IMR-90 (cell line): Measurements from ENCODE around the gene TIMM13. TPM values are rescaled to one million over a fixed set of nuclear protein-coding genes. Genes with fewer than 3 reads are reported as not detected.

ENCODE experiments used
- ATAC-seq: fragments of 200-7000 bp; cut with Tn5 transposase; 2 replicates; pipeline ENCODE4 v1.9.1; 2020; ENCODE audit warnings: low read depth, mild to moderate bottlenecking, moderate library complexity
- BruUV-seq: library from RNA; stranded (reverse); fragments of 400-500 nt; replicated peaks from 2 replicates; lab custom pipeline; 2021; lab: Mats Ljungman, UMichigan
- CTCF ChIA-PET: fragments of 300-600 bp; formaldehyde crosslinking; extraction: SDS; loops from one replicate; lab custom pipeline; 2021; ENCODE audit warnings: antibody characterized with exemption; lab: Yijun Ruan, JAX
- POLR2A ChIA-PET: fragments of 300-600 bp; sonication (Branson Sonifier 250); formaldehyde crosslinking; loops from one replicate; lab custom pipeline; 2022; ENCODE audit warnings: antibody characterized with exemption; ENCODE audit not compliant: unreplicated experiment; lab: Charles Lee
- DNase-seq: peaks from one replicate; pipeline ENCODE4 v3.0.0; 2013
- H2AFZ ChIP-seq: replicated peaks from 2 replicates; pipeline ENCODE3; 2013; ENCODE audit warnings: low read length, mild to moderate bottlenecking; ENCODE audit not compliant: poor library complexity
- H2AK5ac ChIP-seq: 2 replicates; pipeline ENCODE4 v1.6.1; 2013; ENCODE audit warnings: low read depth, low read length, inconsistent platforms
- H2AK9ac ChIP-seq: replicated peaks from 2 replicates; pipeline ENCODE3; 2013; ENCODE audit warnings: mild to moderate bottlenecking, low read depth, low read length, moderate library complexity; ENCODE audit not compliant: poor library complexity
- H2BK120ac ChIP-seq: 2 replicates; pipeline ENCODE4 v1.6.1; 2013; ENCODE audit warnings: low read depth, low read length, inconsistent platforms
- H2BK15ac ChIP-seq: 3 replicates; pipeline ENCODE4 v1.6.1; 2013; ENCODE audit warnings: low read depth, low read length, inconsistent platforms
- H2BK20ac ChIP-seq: 2 replicates; pipeline ENCODE4 v1.6.1; 2013; ENCODE audit warnings: low read depth, mild to moderate bottlenecking, inconsistent platforms, low read length, moderate library complexity
- H2BK5ac ChIP-seq: 2 replicates; pipeline ENCODE4 v1.6.1; 2013; ENCODE audit warnings: mild to moderate bottlenecking, low read depth, low read length, inconsistent platforms; ENCODE audit not compliant: poor library complexity, severe bottlenecking
- H3K14ac ChIP-seq: replicated peaks from 2 replicates; pipeline ENCODE4 v1.6.1; 2013; ENCODE audit warnings: low read depth, low read length, inconsistent platforms
- H3K18ac ChIP-seq: 2 replicates; pipeline ENCODE4 v1.6.1; 2013; ENCODE audit warnings: low read depth, low read length, control low read depth
- H3K23ac ChIP-seq: 2 replicates; pipeline ENCODE4 v1.6.1; 2013; ENCODE audit warnings: low read depth, low read length, inconsistent platforms
- H3K27ac ChIP-seq: 2 replicates; pipeline ENCODE4 v1.5.1; 2013; ENCODE audit warnings: mild to moderate bottlenecking, control low read depth, low read length; ENCODE audit not compliant: insufficient read depth
- H3K27me3 ChIP-seq: 2 replicates; pipeline ENCODE4 v1.6.1; 2013; ENCODE audit warnings: low read length; ENCODE audit not compliant: control insufficient read depth, insufficient read depth
- H3K36me3 ChIP-seq: 2 replicates; pipeline ENCODE4 v1.6.1; 2013; ENCODE audit warnings: low read length, mixed read lengths; ENCODE audit not compliant: control insufficient read depth, insufficient read depth
- H3K4ac ChIP-seq: 2 replicates; pipeline ENCODE4 v1.6.1; 2013; ENCODE audit warnings: low read depth, low read length, inconsistent platforms
- H3K4me1 ChIP-seq: 2 replicates; pipeline ENCODE4 v1.6.1; 2013; ENCODE audit warnings: low read length, mixed read lengths; ENCODE audit not compliant: control insufficient read depth, insufficient read depth
- H3K4me2 ChIP-seq: 2 replicates; pipeline ENCODE4 v1.6.1; 2013; ENCODE audit warnings: low read depth, mild to moderate bottlenecking, control low read depth, low read length, moderate library complexity
- H3K4me3 ChIP-seq: 2 replicates; pipeline ENCODE4 v1.5.1; 2013; ENCODE audit warnings: low read depth, mild to moderate bottlenecking, control low read depth, low read length, moderate library complexity; ENCODE audit not compliant: insufficient read depth
- H3K56ac ChIP-seq: 2 replicates; pipeline ENCODE4 v1.6.1; 2013; ENCODE audit warnings: low read length, inconsistent platforms; ENCODE audit not compliant: insufficient read depth; ENCODE audit errors: extremely low read depth
- H3K79me1 ChIP-seq, 2 experiments: 2 replicates each; pipeline ENCODE4 v1.6.1; 2013; ENCODE audit warnings: low read length in 2 of 2, inconsistent platforms in 1 of 2, low read depth in 1 of 2
- H3K9ac ChIP-seq: 2 replicates; pipeline ENCODE4 v1.6.1; 2013; ENCODE audit warnings: low read depth, low read length, control low read depth
- H3K9me1 ChIP-seq: 2 replicates; pipeline ENCODE4 v1.6.1; 2013; ENCODE audit warnings: low read length, inconsistent platforms; ENCODE audit not compliant: insufficient read depth
- H3K9me3 ChIP-seq: 2 replicates; pipeline ENCODE4 v1.6.1; 2013; ENCODE audit warnings: low read length; ENCODE audit not compliant: control insufficient read depth, insufficient read depth
- H4K20me1 ChIP-seq: 2 replicates; pipeline ENCODE4 v1.6.1; 2013; ENCODE audit warnings: low read length, inconsistent platforms; ENCODE audit not compliant: insufficient read depth
- H4K5ac ChIP-seq: 2 replicates; pipeline ENCODE4 v1.6.1; 2013; ENCODE audit warnings: mild to moderate bottlenecking, low read depth, low read length, control low read depth
- H4K8ac ChIP-seq, 2 experiments: 2 replicates each; pipeline ENCODE4 v1.6.1; 2013; ENCODE audit warnings: low read depth in 2 of 2, low read length in 2 of 2, control low read depth in 1 of 2, inconsistent platforms in 1 of 2
- H4K91ac ChIP-seq: 2 replicates; pipeline ENCODE4 v1.6.1; 2013; ENCODE audit warnings: low read depth, low read length, inconsistent platforms; ENCODE audit not compliant: insufficient read depth
- BHLHE40 ChIP-seq: fragments of 150-350 bp; IDR thresholded peaks from 2 replicates; pipeline ENCODE4 v1.6.1; 2016; ENCODE audit warnings: mild to moderate bottlenecking, low read depth, low read length
- CEBPB ChIP-seq: IDR thresholded peaks from 2 replicates; pipeline ENCODE4 v1.6.1; 2012; ENCODE audit warnings: low read depth, low read length, improper control_type of control experiment
- CHD1 ChIP-seq: IDR thresholded peaks from 2 replicates; pipeline ENCODE4 v1.6.1; 2012; ENCODE audit warnings: low read depth, low read length, improper control_type of control experiment
- FOS ChIP-seq: fragments of 150-350 bp; IDR thresholded peaks from 2 replicates; pipeline ENCODE4 v1.6.1; 2016; ENCODE audit warnings: low read depth, low read length
- MAFK ChIP-seq: IDR thresholded peaks from 2 replicates; pipeline ENCODE4 v1.6.1; 2012; ENCODE audit warnings: low read depth, low read length, improper control_type of control experiment
- MAZ ChIP-seq: IDR thresholded peaks from 2 replicates; pipeline ENCODE4 v1.6.1; 2012; ENCODE audit warnings: low read depth, mild to moderate bottlenecking, low read length, improper control_type of control experiment, moderate library complexity, borderline replicate concordance
- MXI1 ChIP-seq: IDR thresholded peaks from 2 replicates; pipeline ENCODE4 v1.6.1; 2012; ENCODE audit warnings: low read depth, mild to moderate bottlenecking, low read length, moderate library complexity, borderline replicate concordance
- NFE2L2 ChIP-seq: fragments of 150-350 bp; IDR thresholded peaks from 2 replicates; pipeline ENCODE4 v1.6.1; 2016; ENCODE audit warnings: low read depth, mild to moderate bottlenecking, low read length
- POLR2A ChIP-seq: IDR thresholded peaks from 2 replicates; pipeline ENCODE4 v1.6.1; 2012; ENCODE audit warnings: mild to moderate bottlenecking, low read depth, low read length
- RAD21 ChIP-seq: IDR thresholded peaks from 2 replicates; pipeline ENCODE4 v1.6.1; 2012; ENCODE audit warnings: low read length, improper control_type of control experiment
- RCOR1 ChIP-seq: IDR thresholded peaks from 2 replicates; pipeline ENCODE4 v1.6.1; 2012; ENCODE audit warnings: mild to moderate bottlenecking, low read length, improper control_type of control experiment; ENCODE audit not compliant: insufficient replicate concordance
- RFX5 ChIP-seq: IDR thresholded peaks from 2 replicates; pipeline ENCODE4 v1.8.0; 2012; ENCODE audit warnings: low read depth, mild to moderate bottlenecking, low read length, moderate library complexity
- SMC3 ChIP-seq: fragments of 150-350 bp; IDR thresholded peaks from 2 replicates; pipeline ENCODE4 v1.6.1; 2016; ENCODE audit warnings: low read depth, mild to moderate bottlenecking, antibody characterized with exemption, low read length, moderate library complexity
- WGBS, 2 experiments: methylation state at CpG; one replicate each; pipeline versions ENCODE4 v1.1.5 to v1.1.7; 2013; ENCODE audit warnings: missing lambda C conversion rate in 2 of 2; ENCODE audit not compliant: insufficient read length in 1 of 2; ENCODE audit errors: extremely low coverage in 2 of 2; 5-methylcytosine and 5-hydroxymethylcytosine counted together
- dilution Hi-C: fragments of 300-500 bp; cut with HindIII; formaldehyde crosslinking; loops from one replicate; pipeline ENCODE4 v1.14.3; 2018; ENCODE audit warnings: low sequenced_read_pairs; ENCODE audit not compliant: unreplicated experiment
- in situ Hi-C: fragments of 300-500 bp; cut with MboI; formaldehyde crosslinking; loops from 3 replicates; pipeline ENCODE4 v1.14.3; 2019; ENCODE audit warnings: low sequenced_read_pairs, inconsistent platforms, mixed read lengths
- intact Hi-C: fragments of 100-400 bp; cut with micrococcal nuclease; formaldehyde crosslinking; loops from 2 replicates; pipeline ENCODE4 v1.10.0; 2022
- polyA plus RNA-seq, 3 experiments: library from polyadenylated mRNA; depleted of rRNA; stranded (reverse); fragments of >200 nt; gene quantifications; 2 replicates each; pipeline ENCODE4 v1.2.3, GENCODE V29; 2012; ENCODE audit warnings: low replicate concordance in 1 of 3
- total RNA-seq: library from RNA; depleted of rRNA; stranded (reverse); fragments of >200 nt; gene quantifications from 2 replicates; pipeline ENCODE4 v1.2.3, GENCODE V29; 2012
- TF ChIP-seq, protein P1 (sequence below): conservative IDR thresholded peaks from 2 replicates; pipeline ENCODE4 v1.5.1; 2012; ENCODE audit warnings: mild to moderate bottlenecking, low read depth, low read length, improper control_type of control experiment
- TF ChIP-seq, protein P2 (sequence below): fragments of 150-350 bp; IDR thresholded peaks from 2 replicates; pipeline ENCODE4 v1.6.1; 2017; ENCODE audit warnings: mild to moderate bottlenecking, antibody characterized with exemption, low read length, low read depth
- TF ChIP-seq, protein P3 (sequence below): fragments of 150-350 bp; IDR thresholded peaks from 2 replicates; pipeline ENCODE4 v1.6.1; 2016; ENCODE audit warnings: low read depth, mild to moderate bottlenecking, low read length, moderate library complexity, borderline replicate concordance

Gene TIMM13
- total and polyA plus RNA-seq, 2 of the 4 experiments (the other 2 are of a cell fraction) = 21.0 to 62.3 TPM

DNA sequence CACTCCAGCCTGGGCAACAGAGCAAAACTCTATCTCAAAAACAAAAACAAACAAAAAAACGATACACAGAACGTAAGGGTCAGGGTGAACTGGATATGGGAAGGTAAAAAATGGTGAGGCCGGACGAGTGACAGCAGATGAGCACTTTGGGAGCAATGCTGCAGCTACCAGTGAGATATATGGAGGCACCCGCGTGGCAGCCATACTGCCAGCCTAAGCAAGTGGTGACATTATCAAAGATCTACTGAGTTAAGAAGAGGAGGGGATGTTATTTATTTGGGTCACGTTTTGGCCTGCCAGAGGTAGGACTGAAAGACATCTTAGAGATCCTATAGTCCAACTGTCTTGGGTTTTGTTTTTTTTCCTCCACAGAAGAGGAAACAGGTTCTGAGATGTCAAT lies 14.2 kb downstream of the TIMM13 start:
- POLR2A ChIA-PET = no interaction called here
- Histone ChIP-seq H3K4me3 (no peak overlapping the region), H4K91ac (no peak overlapping the region), H3K4me1 (no peaks in the 10 kb centered on the region), H2BK120ac (no peak overlapping the region), H2AK5ac (no peak overlapping the region), H3K9me3 (peaks cover 14% of the 10 kb centered on the region), H3K4ac (no peak overlapping the region), H3K36me3 (peaks cover 9% of the 10 kb centered on the region; the same call in 1 of the 2 replicates), H4K8ac (no peak overlapping the region), H3K14ac (no peak overlapping the region), H3K56ac (no peak overlapping the region), H3K79me1 (no peaks in the 10 kb centered on the region), H2BK5ac (no peak overlapping the region), H4K5ac (no peak overlapping the region), H3K18ac (no peak overlapping the region), H3K27ac (no peak overlapping the region), H3K4me2 (no peak overlapping the region), H2AK9ac (no peak overlapping the region), H2BK15ac (no peak overlapping the region), H2AFZ (no peak overlapping the region), H3K9me1 (no peaks in the 10 kb centered on the region), H3K23ac (no peak overlapping the region), H2BK20ac (no peak overlapping the region), H3K9ac (no peak overlapping the region), H3K27me3 (peaks cover 3% of the 10 kb centered on the region; the same call in 1 of the 2 replicates), H4K20me1 (no peaks in the 10 kb centered on the region)
- 97% methylated on average over 4 of the region's 7 CpGs; no CpG with 5 or more reads in 1 of the 2 experiments for WGBS, 2 experiments
- TF ChIP-seq MAFK (no peak), FOS (no peak), RFX5 (no peak), SMC3 (no peak), MAZ (no peak), BHLHE40 (no peak), CEBPB (no peak), NFE2L2 (no peak), CHD1 (no peak), MXI1 (no peak), RAD21 (no peak), RCOR1 (no peak), POLR2A (no peak)
- TF ChIP-seq, protein P1, sequence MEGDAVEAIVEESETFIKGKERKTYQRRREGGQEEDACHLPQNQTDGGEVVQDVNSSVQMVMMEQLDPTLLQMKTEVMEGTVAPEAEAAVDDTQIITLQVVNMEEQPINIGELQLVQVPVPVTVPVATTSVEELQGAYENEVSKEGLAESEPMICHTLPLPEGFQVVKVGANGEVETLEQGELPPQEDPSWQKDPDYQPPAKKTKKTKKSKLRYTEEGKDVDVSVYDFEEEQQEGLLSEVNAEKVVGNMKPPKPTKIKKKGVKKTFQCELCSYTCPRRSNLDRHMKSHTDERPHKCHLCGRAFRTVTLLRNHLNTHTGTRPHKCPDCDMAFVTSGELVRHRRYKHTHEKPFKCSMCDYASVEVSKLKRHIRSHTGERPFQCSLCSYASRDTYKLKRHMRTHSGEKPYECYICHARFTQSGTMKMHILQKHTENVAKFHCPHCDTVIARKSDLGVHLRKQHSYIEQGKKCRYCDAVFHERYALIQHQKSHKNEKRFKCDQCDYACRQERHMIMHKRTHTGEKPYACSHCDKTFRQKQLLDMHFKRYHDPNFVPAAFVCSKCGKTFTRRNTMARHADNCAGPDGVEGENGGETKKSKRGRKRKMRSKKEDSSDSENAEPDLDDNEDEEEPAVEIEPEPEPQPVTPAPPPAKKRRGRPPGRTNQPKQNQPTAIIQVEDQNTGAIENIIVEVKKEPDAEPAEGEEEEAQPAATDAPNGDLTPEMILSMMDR = no peak
- TF ChIP-seq, protein P2, sequence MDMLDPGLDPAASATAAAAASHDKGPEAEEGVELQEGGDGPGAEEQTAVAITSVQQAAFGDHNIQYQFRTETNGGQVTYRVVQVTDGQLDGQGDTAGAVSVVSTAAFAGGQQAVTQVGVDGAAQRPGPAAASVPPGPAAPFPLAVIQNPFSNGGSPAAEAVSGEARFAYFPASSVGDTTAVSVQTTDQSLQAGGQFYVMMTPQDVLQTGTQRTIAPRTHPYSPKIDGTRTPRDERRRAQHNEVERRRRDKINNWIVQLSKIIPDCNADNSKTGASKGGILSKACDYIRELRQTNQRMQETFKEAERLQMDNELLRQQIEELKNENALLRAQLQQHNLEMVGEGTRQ = no peak
- TF ChIP-seq, protein P3, sequence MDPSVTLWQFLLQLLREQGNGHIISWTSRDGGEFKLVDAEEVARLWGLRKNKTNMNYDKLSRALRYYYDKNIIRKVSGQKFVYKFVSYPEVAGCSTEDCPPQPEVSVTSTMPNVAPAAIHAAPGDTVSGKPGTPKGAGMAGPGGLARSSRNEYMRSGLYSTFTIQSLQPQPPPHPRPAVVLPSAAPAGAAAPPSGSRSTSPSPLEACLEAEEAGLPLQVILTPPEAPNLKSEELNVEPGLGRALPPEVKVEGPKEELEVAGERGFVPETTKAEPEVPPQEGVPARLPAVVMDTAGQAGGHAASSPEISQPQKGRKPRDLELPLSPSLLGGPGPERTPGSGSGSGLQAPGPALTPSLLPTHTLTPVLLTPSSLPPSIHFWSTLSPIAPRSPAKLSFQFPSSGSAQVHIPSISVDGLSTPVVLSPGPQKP = no peak
- intact Hi-C loops = no loop called here
- in situ Hi-C loops = no loop called here
- CTCF ChIA-PET = no interaction called here
- DNase-seq = no peak
- no TSS peak for BruUV-seq
- ATAC-seq = no peak
- dilution Hi-C loops = no loop called here
